Smooth muscle cell (in vitro differentiated cells): Measurements from ENCODE around the gene HOXA11. TPM values are rescaled to one million over a fixed set of nuclear protein-coding genes. Genes with fewer than 3 reads are reported as not detected.

Source experiments
- DNase-seq: peaks from one replicate; lab custom pipeline; 2025; ENCODE audit not compliant: unreplicated experiment; lab: John Stamatoyannopoulos, UW
- H2AFZ ChIP-seq: fragments of 200-600 bp; sonication (generic); 2 replicates; pipeline ENCODE4 v1.6.0; 2016; ENCODE audit warnings: antibody characterized with exemption, low read depth, mild to moderate bottlenecking
- H3F3A ChIP-seq: fragments of 200-600 bp; sonication (generic); 2 replicates; pipeline ENCODE4 v1.6.0; 2017; ENCODE audit warnings: antibody characterized with exemption, low read depth
- H3K27ac ChIP-seq: fragments of 200-600 bp; sonication (generic); 2 replicates; pipeline ENCODE4 v1.5.1; 2016; ENCODE audit warnings: low read depth, mild to moderate bottlenecking
- H3K27me3 ChIP-seq: fragments of 200-600 bp; sonication (generic); 2 replicates; pipeline ENCODE4 v1.6.1; 2016; ENCODE audit warnings: low read depth, mild to moderate bottlenecking
- H3K36me3 ChIP-seq: fragments of 200-600 bp; sonication (generic); 2 replicates; pipeline ENCODE4 v1.5.1; 2016; ENCODE audit warnings: low read depth
- H3K4me1 ChIP-seq: fragments of 200-600 bp; sonication (generic); 2 replicates; pipeline ENCODE4 v1.5.1; 2016; ENCODE audit warnings: low read depth
- H3K4me2 ChIP-seq: fragments of 200-600 bp; sonication (generic); 2 replicates; pipeline ENCODE4 v1.6.0; 2016; ENCODE audit warnings: mild to moderate bottlenecking
- H3K4me3 ChIP-seq: fragments of 200-600 bp; sonication (generic); 2 replicates; pipeline ENCODE4 v1.5.1; 2016; ENCODE audit warnings: mild to moderate bottlenecking
- H3K79me2 ChIP-seq: fragments of 200-600 bp; sonication (generic); 2 replicates; pipeline ENCODE4 v1.6.0; 2016; ENCODE audit warnings: low read depth, mild to moderate bottlenecking
- H3K9ac ChIP-seq: fragments of 200-600 bp; sonication (generic); 2 replicates; pipeline ENCODE4 v1.6.0; 2016; ENCODE audit warnings: low read depth
- H3K9me3 ChIP-seq: fragments of 200-600 bp; sonication (generic); replicated peaks from 2 replicates; pipeline ENCODE4 v1.5.1; 2016; ENCODE audit warnings: low read depth
- H4K20me1 ChIP-seq: fragments of 200-600 bp; sonication (generic); 2 replicates; pipeline ENCODE4 v1.6.0; 2016; ENCODE audit warnings: low read depth
- WGBS: methylation state at CpG from one replicate; pipeline ENCODE4 v1.1.7; 2016; ENCODE audit warnings: low lambda C conversion rate; 5-methylcytosine and 5-hydroxymethylcytosine counted together
- polyA plus RNA-seq: library from polyadenylated mRNA; unstranded; fragments of >200 nt; fragmentation: Nextera tagmentation; extraction: Ambion mirVana; gene quantifications from 2 replicates; pipeline ENCODE4 v1.2.1, GENCODE V29; 2016
- total RNA-seq: library from RNA; depleted of rRNA; stranded (reverse); fragments of >200 nt; gene quantifications from 2 replicates; pipeline ENCODE4 v1.2.3, GENCODE V29; 2014
- TF ChIP-seq, protein P1 (sequence below): fragments of 200-600 bp; sonication (generic); IDR thresholded peaks from 2 replicates; pipeline ENCODE4 v1.5.1; 2017; ENCODE audit warnings: borderline replicate concordance, mild to moderate bottlenecking, antibody characterized with exemption; ENCODE audit not compliant: insufficient read depth, poor library complexity, severe bottlenecking

HOXA11 gene
- total and polyA plus RNA-seq, 2 experiments from 2014 or later: 20.3 to 27.7 TPM

DNA sequence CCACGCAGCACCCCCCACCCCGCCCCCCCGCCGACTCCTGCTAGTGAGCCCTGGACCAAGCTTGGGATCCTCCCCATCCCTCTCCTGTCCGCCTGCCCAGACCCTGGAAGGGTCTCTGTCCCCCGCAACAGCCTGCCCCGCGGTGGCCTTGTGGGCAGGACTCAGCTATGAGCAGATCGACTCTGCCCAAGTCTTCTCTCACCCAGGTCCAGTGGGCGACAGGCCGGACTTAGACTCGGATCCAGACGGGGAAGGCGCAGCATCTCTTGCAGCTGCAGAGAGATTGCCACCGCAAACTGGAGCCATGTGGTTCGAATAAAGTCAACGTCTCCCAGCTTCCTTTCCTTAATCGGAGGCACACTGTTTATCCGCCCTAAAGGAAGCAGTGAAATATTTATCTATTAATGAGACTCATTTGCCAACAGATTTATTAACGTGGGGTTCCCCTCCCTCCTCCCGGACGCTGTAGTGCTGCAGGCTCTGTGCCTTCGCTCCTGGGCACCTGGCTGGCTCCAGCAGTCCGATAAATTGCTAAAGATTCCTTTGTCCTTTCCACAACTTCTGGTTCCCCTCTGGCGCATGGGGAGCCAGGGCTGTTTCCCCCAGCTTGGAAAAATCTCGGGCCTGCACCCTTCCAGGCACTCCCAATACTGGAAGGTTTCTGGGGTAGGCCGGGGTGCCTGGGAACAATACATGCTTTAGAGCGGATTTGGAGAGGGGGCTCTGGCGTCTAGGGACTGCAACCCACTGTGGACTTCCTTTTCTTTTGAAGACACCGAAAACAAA is 27.9 kb downstream of the HOXA11 start:
- Histone ChIP-seq H3K9me3 (no peaks in the 10 kb centered on the region), H3K4me2 (peak overlapping the region; percentile 91), H3K36me3 (no peaks in the 10 kb centered on the region), H3K9ac (no peak overlapping the region), H3K27me3 (peaks cover 85% of the 10 kb centered on the region), H2AFZ (no peak overlapping the region), H3K4me3 (peak overlapping the region; percentile 51), H3K4me1 (peaks cover 3% of the 10 kb centered on the region), H3F3A (no peaks in the 10 kb centered on the region), H3K79me2 (peaks cover 3% of the 10 kb centered on the region), H3K27ac (no peak overlapping the region), H4K20me1 (no peaks in the 10 kb centered on the region)
- 47% methylated on average over 27 of the region's 30 CpGs for WGBS
- TF ChIP-seq, protein P1, sequence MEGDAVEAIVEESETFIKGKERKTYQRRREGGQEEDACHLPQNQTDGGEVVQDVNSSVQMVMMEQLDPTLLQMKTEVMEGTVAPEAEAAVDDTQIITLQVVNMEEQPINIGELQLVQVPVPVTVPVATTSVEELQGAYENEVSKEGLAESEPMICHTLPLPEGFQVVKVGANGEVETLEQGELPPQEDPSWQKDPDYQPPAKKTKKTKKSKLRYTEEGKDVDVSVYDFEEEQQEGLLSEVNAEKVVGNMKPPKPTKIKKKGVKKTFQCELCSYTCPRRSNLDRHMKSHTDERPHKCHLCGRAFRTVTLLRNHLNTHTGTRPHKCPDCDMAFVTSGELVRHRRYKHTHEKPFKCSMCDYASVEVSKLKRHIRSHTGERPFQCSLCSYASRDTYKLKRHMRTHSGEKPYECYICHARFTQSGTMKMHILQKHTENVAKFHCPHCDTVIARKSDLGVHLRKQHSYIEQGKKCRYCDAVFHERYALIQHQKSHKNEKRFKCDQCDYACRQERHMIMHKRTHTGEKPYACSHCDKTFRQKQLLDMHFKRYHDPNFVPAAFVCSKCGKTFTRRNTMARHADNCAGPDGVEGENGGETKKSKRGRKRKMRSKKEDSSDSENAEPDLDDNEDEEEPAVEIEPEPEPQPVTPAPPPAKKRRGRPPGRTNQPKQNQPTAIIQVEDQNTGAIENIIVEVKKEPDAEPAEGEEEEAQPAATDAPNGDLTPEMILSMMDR: no peak
- DNase-seq: no peak

DNA sequence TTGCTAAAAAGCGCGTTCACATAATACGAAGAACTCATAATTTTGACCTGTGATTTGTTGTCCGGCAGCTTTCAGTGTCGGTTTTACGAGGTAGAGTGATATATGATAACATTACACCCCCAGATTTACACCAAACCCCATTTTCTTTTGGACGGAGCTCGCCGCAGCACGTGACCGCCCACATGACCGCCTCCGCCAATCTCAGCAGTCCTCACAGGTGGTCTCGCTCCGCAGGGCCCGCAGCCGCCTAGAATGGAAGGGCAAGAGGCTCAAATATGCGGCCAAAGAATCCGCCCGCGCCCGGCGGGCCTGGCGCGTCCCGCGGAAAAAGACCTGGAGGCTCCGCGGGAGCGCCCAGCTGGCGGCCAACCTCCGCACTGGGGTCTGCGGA is 28.5 kb downstream of the HOXA11 start, which contains the start of gene HOXA7:
Gene HOXA7, minus strand, starts transcription at position 168 of the 391 bp plus-strand sequence. Its CDS starts 130 bp downstream, at position 38.
- Histone ChIP-seq H4K20me1 (no peaks in the 10 kb centered on the region), H3K27ac (no peak within 1 kb of the TSS), H3K36me3 (no peaks in the 10 kb centered on the region), H3K4me2 (peak within 1 kb of the TSS; percentile 91), H3K4me1 (peaks cover 3% of the 10 kb centered on the region), H3K79me2 (no peaks in the 10 kb centered on the region), H3K9ac (no peak within 1 kb of the TSS), H3F3A (no peaks in the 10 kb centered on the region), H2AFZ (peak within 1 kb of the TSS; percentile 72), H3K9me3 (no peaks in the 10 kb centered on the region), H3K27me3 (peaks cover 91% of the 10 kb centered on the region), H3K4me3 (peak within 1 kb of the TSS; percentile 51)
- DNase-seq: no peak
- WGBS: 11% methylated on average over 33 of the region's 33 CpGs
- TF ChIP-seq, protein P1: no peak

DNA sequence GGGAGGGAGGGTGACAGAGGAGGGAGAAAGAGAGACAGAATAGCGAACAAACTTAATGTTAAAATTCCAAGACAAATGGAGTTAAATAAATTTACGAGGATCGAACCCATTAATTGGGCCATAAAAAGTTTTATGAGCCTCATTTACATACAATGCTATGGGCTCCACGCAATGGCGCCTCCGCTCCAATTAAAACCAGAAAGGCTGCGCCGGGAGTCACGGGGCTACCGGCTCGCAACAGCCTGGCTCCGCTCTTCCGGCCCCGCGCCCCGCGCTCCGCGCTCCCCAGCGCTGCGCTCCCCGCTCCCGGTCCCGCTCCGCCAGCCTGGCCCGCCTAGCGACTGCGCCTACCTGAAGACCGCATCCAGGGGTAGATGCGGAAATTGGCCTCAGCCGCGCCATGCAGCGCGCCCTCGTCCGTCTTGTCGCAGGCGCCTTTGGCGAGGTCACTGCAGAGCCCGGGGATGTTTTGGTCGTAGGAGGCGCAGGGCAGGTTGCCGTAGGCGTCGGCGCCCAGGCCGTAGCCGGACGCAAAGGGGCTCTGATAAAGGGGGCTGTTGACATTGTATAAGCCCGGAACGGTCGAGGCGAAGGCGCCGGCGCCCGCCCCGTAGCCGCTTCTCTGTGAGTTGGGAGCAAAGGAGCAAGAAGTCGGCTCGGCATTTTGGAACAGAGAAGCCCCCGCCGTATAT is 29.1 kb downstream of the HOXA11 start:
- Histone ChIP-seq H3F3A (no peaks in the 10 kb centered on the region), H3K9ac (no peak overlapping the region), H4K20me1 (no peaks in the 10 kb centered on the region), H3K36me3 (no peaks in the 10 kb centered on the region), H3K4me3 (peak overlapping the region; percentile 51), H3K27me3 (peaks cover 96% of the 10 kb centered on the region), H3K79me2 (no peaks in the 10 kb centered on the region), H3K9me3 (no peaks in the 10 kb centered on the region), H2AFZ (peak overlapping the region; percentile 72), H3K4me2 (peak overlapping the region; percentile 91), H3K4me1 (peaks cover 3% of the 10 kb centered on the region), H3K27ac (no peak overlapping the region)
- TF ChIP-seq, protein P1: no peak
- 11% methylated on average over 61 of the region's 63 CpGs for WGBS
- DNase-seq: no peak
